NCI-H187 treated with DMSO at 0.1 percent for 48 hours (cell line): Measurements from ENCODE around the gene P2RX5.
A peak's percentile ranks its signal among the peaks of the same experiment; 100 is the strongest.

Source experiments
- DNase-seq: peaks from one replicate; lab custom pipeline; 2025; lab: John Stamatoyannopoulos, UW

P2RX5 gene

GRCh38 chr17:3679531-3680126 is 16.3 kb downstream of the P2RX5 start:
- DNase-seq: no peak

- no peak for DNase-seq
These were observed 17.0 kb downstream of the P2RX5 start for GRCh38 chr17:3678821-3679530.

- DNase-seq: no peak
These were observed 17.7 kb downstream of the P2RX5 start for GRCh38 chr17:3678095-3678820.

- no peak for DNase-seq
These were observed 20.1 kb downstream of the P2RX5 start for GRCh38 chr17:3675886-3676285.

GRCh38 chr17:3672571-3672970 is 23.4 kb downstream of the P2RX5 start:
- no peak for DNase-seq

GRCh38 chr17:3669548-3669947 is 26.4 kb downstream of the P2RX5 start:
- DNase-seq: no peak

- no peak for DNase-seq
These were observed 26.9 kb downstream of the P2RX5 start for GRCh38 chr17:3669085-3669347.

- DNase-seq: peak; percentile 49
These were observed 27.5 kb downstream of the P2RX5 start, which contains the start of the genes EMC6 and TAX1BP3 for GRCh38 chr17:3668279-3669084. Gene EMC6, plus strand, starts transcription at chr17:3668812. Its CDS starts 335 bp downstream, at chr17:3669147. Gene TAX1BP3, minus strand, starts transcription at chr17:3668578. Its CDS starts 52 bp downstream, at chr17:3668526.

GRCh38 chr17:3667366-3668278 is 28.3 kb downstream of the P2RX5 start:
- DNase-seq: no peak

GRCh38 chr17:3666516-3666915 is 29.4 kb downstream of the P2RX5 start:
- no peak for DNase-seq

GRCh38 chr17:3665834-3666233 is 30.1 kb downstream of the P2RX5 start:
- DNase-seq: no peak

- DNase-seq: no peak
These were observed 32.6 kb downstream of the P2RX5 start for GRCh38 chr17:3663102-3664011.

GRCh38 chr17:3660311-3660891 is 35.6 kb downstream of the P2RX5 start:
- DNase-seq: no peak

- no peak for DNase-seq
These were observed 36.3 kb downstream of the P2RX5 start for GRCh38 chr17:3659541-3660111.

GRCh38 chr17:3658784-3659449 is 37.0 kb downstream of the P2RX5 start:
- no peak for DNase-seq

- no peak for DNase-seq
These were observed 37.8 kb downstream of the P2RX5 start for GRCh38 chr17:3657874-3658783.

GRCh38 chr17:3657588-3657869 is 38.4 kb downstream of the P2RX5 start:
- no peak for DNase-seq
